IMR-90 (cell line): Measurements from ENCODE around the gene LRRC8B. TPM values are rescaled to one million over a fixed set of nuclear protein-coding genes. Genes with fewer than 3 reads are reported as not detected.

Source experiments
- ATAC-seq: fragments of 200-7000 bp; cut with Tn5 transposase; 2 replicates; pipeline ENCODE4 v1.9.1; 2020; ENCODE audit warnings: low read depth, mild to moderate bottlenecking, moderate library complexity
- BruUV-seq: library from RNA; stranded (reverse); fragments of 400-500 nt; replicated peaks from 2 replicates; lab custom pipeline; 2021; lab: Mats Ljungman, UMichigan
- CTCF ChIA-PET: fragments of 300-600 bp; formaldehyde crosslinking; extraction: SDS; loops from one replicate; lab custom pipeline; 2021; ENCODE audit warnings: antibody characterized with exemption; lab: Yijun Ruan, JAX
- POLR2A ChIA-PET: fragments of 300-600 bp; sonication (Branson Sonifier 250); formaldehyde crosslinking; loops from one replicate; lab custom pipeline; 2022; ENCODE audit warnings: antibody characterized with exemption; ENCODE audit not compliant: unreplicated experiment; lab: Charles Lee
- DNase-seq: peaks from one replicate; pipeline ENCODE4 v3.0.0; 2013
- H2AFZ ChIP-seq: replicated peaks from 2 replicates; pipeline ENCODE3; 2013; ENCODE audit warnings: low read length, mild to moderate bottlenecking; ENCODE audit not compliant: poor library complexity
- H2AK5ac ChIP-seq: 2 replicates; pipeline ENCODE4 v1.6.1; 2013; ENCODE audit warnings: low read depth, low read length, inconsistent platforms
- H2AK9ac ChIP-seq: replicated peaks from 2 replicates; pipeline ENCODE3; 2013; ENCODE audit warnings: mild to moderate bottlenecking, low read depth, low read length, moderate library complexity; ENCODE audit not compliant: poor library complexity
- H2BK120ac ChIP-seq: 2 replicates; pipeline ENCODE4 v1.6.1; 2013; ENCODE audit warnings: low read depth, low read length, inconsistent platforms
- H2BK15ac ChIP-seq: 3 replicates; pipeline ENCODE4 v1.6.1; 2013; ENCODE audit warnings: low read depth, low read length, inconsistent platforms
- H2BK20ac ChIP-seq: 2 replicates; pipeline ENCODE4 v1.6.1; 2013; ENCODE audit warnings: low read depth, mild to moderate bottlenecking, inconsistent platforms, low read length, moderate library complexity
- H2BK5ac ChIP-seq: 2 replicates; pipeline ENCODE4 v1.6.1; 2013; ENCODE audit warnings: mild to moderate bottlenecking, low read depth, low read length, inconsistent platforms; ENCODE audit not compliant: poor library complexity, severe bottlenecking
- H3K14ac ChIP-seq: replicated peaks from 2 replicates; pipeline ENCODE4 v1.6.1; 2013; ENCODE audit warnings: low read depth, low read length, inconsistent platforms
- H3K18ac ChIP-seq: 2 replicates; pipeline ENCODE4 v1.6.1; 2013; ENCODE audit warnings: low read depth, low read length, control low read depth
- H3K23ac ChIP-seq: 2 replicates; pipeline ENCODE4 v1.6.1; 2013; ENCODE audit warnings: low read depth, low read length, inconsistent platforms
- H3K27ac ChIP-seq: 2 replicates; pipeline ENCODE4 v1.5.1; 2013; ENCODE audit warnings: mild to moderate bottlenecking, control low read depth, low read length; ENCODE audit not compliant: insufficient read depth
- H3K27me3 ChIP-seq: 2 replicates; pipeline ENCODE4 v1.6.1; 2013; ENCODE audit warnings: low read length; ENCODE audit not compliant: control insufficient read depth, insufficient read depth
- H3K36me3 ChIP-seq: 2 replicates; pipeline ENCODE4 v1.6.1; 2013; ENCODE audit warnings: low read length, mixed read lengths; ENCODE audit not compliant: control insufficient read depth, insufficient read depth
- H3K4ac ChIP-seq: 2 replicates; pipeline ENCODE4 v1.6.1; 2013; ENCODE audit warnings: low read depth, low read length, inconsistent platforms
- H3K4me1 ChIP-seq: 2 replicates; pipeline ENCODE4 v1.6.1; 2013; ENCODE audit warnings: low read length, mixed read lengths; ENCODE audit not compliant: control insufficient read depth, insufficient read depth
- H3K4me2 ChIP-seq: 2 replicates; pipeline ENCODE4 v1.6.1; 2013; ENCODE audit warnings: low read depth, mild to moderate bottlenecking, control low read depth, low read length, moderate library complexity
- H3K4me3 ChIP-seq: 2 replicates; pipeline ENCODE4 v1.5.1; 2013; ENCODE audit warnings: low read depth, mild to moderate bottlenecking, control low read depth, low read length, moderate library complexity; ENCODE audit not compliant: insufficient read depth
- H3K56ac ChIP-seq: 2 replicates; pipeline ENCODE4 v1.6.1; 2013; ENCODE audit warnings: low read length, inconsistent platforms; ENCODE audit not compliant: insufficient read depth; ENCODE audit errors: extremely low read depth
- H3K79me1 ChIP-seq, 2 experiments: 2 replicates each; pipeline ENCODE4 v1.6.1; 2013; ENCODE audit warnings: low read length in 2 of 2, inconsistent platforms in 1 of 2, low read depth in 1 of 2
- H3K9ac ChIP-seq: 2 replicates; pipeline ENCODE4 v1.6.1; 2013; ENCODE audit warnings: low read depth, low read length, control low read depth
- H3K9me1 ChIP-seq: 2 replicates; pipeline ENCODE4 v1.6.1; 2013; ENCODE audit warnings: low read length, inconsistent platforms; ENCODE audit not compliant: insufficient read depth
- H3K9me3 ChIP-seq: 2 replicates; pipeline ENCODE4 v1.6.1; 2013; ENCODE audit warnings: low read length; ENCODE audit not compliant: control insufficient read depth, insufficient read depth
- H4K20me1 ChIP-seq: 2 replicates; pipeline ENCODE4 v1.6.1; 2013; ENCODE audit warnings: low read length, inconsistent platforms; ENCODE audit not compliant: insufficient read depth
- H4K5ac ChIP-seq: 2 replicates; pipeline ENCODE4 v1.6.1; 2013; ENCODE audit warnings: mild to moderate bottlenecking, low read depth, low read length, control low read depth
- H4K8ac ChIP-seq, 2 experiments: 2 replicates each; pipeline ENCODE4 v1.6.1; 2013; ENCODE audit warnings: low read depth in 2 of 2, low read length in 2 of 2, control low read depth in 1 of 2, inconsistent platforms in 1 of 2
- H4K91ac ChIP-seq: 2 replicates; pipeline ENCODE4 v1.6.1; 2013; ENCODE audit warnings: low read depth, low read length, inconsistent platforms; ENCODE audit not compliant: insufficient read depth
- BHLHE40 ChIP-seq: fragments of 150-350 bp; IDR thresholded peaks from 2 replicates; pipeline ENCODE4 v1.6.1; 2016; ENCODE audit warnings: mild to moderate bottlenecking, low read depth, low read length
- FOS ChIP-seq: fragments of 150-350 bp; IDR thresholded peaks from 2 replicates; pipeline ENCODE4 v1.6.1; 2016; ENCODE audit warnings: low read depth, low read length
- MXI1 ChIP-seq: IDR thresholded peaks from 2 replicates; pipeline ENCODE4 v1.6.1; 2012; ENCODE audit warnings: low read depth, mild to moderate bottlenecking, low read length, moderate library complexity, borderline replicate concordance
- NFE2L2 ChIP-seq: fragments of 150-350 bp; IDR thresholded peaks from 2 replicates; pipeline ENCODE4 v1.6.1; 2016; ENCODE audit warnings: low read depth, mild to moderate bottlenecking, low read length
- POLR2A ChIP-seq: IDR thresholded peaks from 2 replicates; pipeline ENCODE4 v1.6.1; 2012; ENCODE audit warnings: mild to moderate bottlenecking, low read depth, low read length
- RAD21 ChIP-seq: IDR thresholded peaks from 2 replicates; pipeline ENCODE4 v1.6.1; 2012; ENCODE audit warnings: low read length, improper control_type of control experiment
- RFX5 ChIP-seq: IDR thresholded peaks from 2 replicates; pipeline ENCODE4 v1.8.0; 2012; ENCODE audit warnings: low read depth, mild to moderate bottlenecking, low read length, moderate library complexity
- SMC3 ChIP-seq: fragments of 150-350 bp; IDR thresholded peaks from 2 replicates; pipeline ENCODE4 v1.6.1; 2016; ENCODE audit warnings: low read depth, mild to moderate bottlenecking, antibody characterized with exemption, low read length, moderate library complexity
- WGBS, 2 experiments: methylation state at CpG; one replicate each; pipeline versions ENCODE4 v1.1.5 to v1.1.7; 2013; ENCODE audit warnings: missing lambda C conversion rate in 2 of 2; ENCODE audit not compliant: insufficient read length in 1 of 2; ENCODE audit errors: extremely low coverage in 2 of 2; 5-methylcytosine and 5-hydroxymethylcytosine counted together
- dilution Hi-C: fragments of 300-500 bp; cut with HindIII; formaldehyde crosslinking; loops from one replicate; pipeline ENCODE4 v1.14.3; 2018; ENCODE audit warnings: low sequenced_read_pairs; ENCODE audit not compliant: unreplicated experiment
- in situ Hi-C: fragments of 300-500 bp; cut with MboI; formaldehyde crosslinking; loops from 3 replicates; pipeline ENCODE4 v1.14.3; 2019; ENCODE audit warnings: low sequenced_read_pairs, inconsistent platforms, mixed read lengths
- intact Hi-C: fragments of 100-400 bp; cut with micrococcal nuclease; formaldehyde crosslinking; loops from 2 replicates; pipeline ENCODE4 v1.10.0; 2022
- polyA plus RNA-seq, 3 experiments: library from polyadenylated mRNA; depleted of rRNA; stranded (reverse); fragments of >200 nt; gene quantifications; 2 replicates each; pipeline ENCODE4 v1.2.3, GENCODE V29; 2012; ENCODE audit warnings: low replicate concordance in 1 of 3
- total RNA-seq: library from RNA; depleted of rRNA; stranded (reverse); fragments of >200 nt; gene quantifications from 2 replicates; pipeline ENCODE4 v1.2.3, GENCODE V29; 2012
- TF ChIP-seq, protein P1 (sequence below): fragments of 150-350 bp; IDR thresholded peaks from 2 replicates; pipeline ENCODE4 v1.6.1; 2017; ENCODE audit warnings: mild to moderate bottlenecking, antibody characterized with exemption, low read length, low read depth
- TF ChIP-seq, protein P2 (sequence below): fragments of 150-350 bp; IDR thresholded peaks from 2 replicates; pipeline ENCODE4 v1.6.1; 2016; ENCODE audit warnings: low read depth, mild to moderate bottlenecking, low read length, moderate library complexity, borderline replicate concordance

Gene LRRC8B
- total and polyA plus RNA-seq, 2 of the 4 experiments (the other 2 are of a cell fraction): 0.74 to 1.8 TPM

DNA sequence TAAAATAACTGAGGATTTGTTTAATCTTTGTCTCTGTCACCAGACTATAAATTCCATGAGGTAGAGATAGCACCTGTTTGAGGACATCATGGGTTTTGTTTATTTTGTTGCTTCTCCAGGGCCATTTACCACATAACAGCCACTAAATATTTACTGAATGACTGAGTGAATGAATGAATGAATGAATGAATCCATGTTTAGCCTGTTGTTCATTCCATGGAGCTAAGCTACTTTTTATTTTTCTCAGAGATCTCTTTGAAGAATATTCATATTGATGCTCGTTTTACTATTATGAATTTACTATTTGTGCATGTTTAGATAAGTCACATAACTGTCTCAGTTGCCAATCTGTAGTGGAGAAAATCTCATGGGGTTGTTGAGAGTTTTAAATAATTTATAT is 17.7 kb downstream of the LRRC8B start:
- H3K4me3 ChIP-seq: no peak overlapping the region
- H3K9me1 ChIP-seq: no peaks in the 10 kb centered on the region
- H2BK120ac ChIP-seq: no peak overlapping the region
- no peak overlapping the region for H2AK9ac ChIP-seq
- no TSS peak for BruUV-seq
- H3K27me3 ChIP-seq: no peaks in the 10 kb centered on the region
- no peak overlapping the region for H2AK5ac ChIP-seq
- H4K8ac ChIP-seq: no peak overlapping the region
- H2BK5ac ChIP-seq: no peak overlapping the region
- ChIA-PET CTCF (no interaction called here), POLR2A (no interaction called here)
- no peak overlapping the region for H3K4me2 ChIP-seq
- H4K91ac ChIP-seq: no peak overlapping the region
- H2BK20ac ChIP-seq: no peak overlapping the region
- no peaks in the 10 kb centered on the region for H3K4me1 ChIP-seq
- no peak overlapping the region for H4K5ac ChIP-seq
- WGBS, 2 experiments: no CpG with 5 or more reads among the region's 1 CpG
- no peak overlapping the region for H3K56ac ChIP-seq
- no peaks in the 10 kb centered on the region for H3K79me1 ChIP-seq
- H3K27ac ChIP-seq: no peak overlapping the region
- H3K9me3 ChIP-seq: no peaks in the 10 kb centered on the region
- DNase-seq: no peak
- TF ChIP-seq FOS (no peak), MXI1 (no peak), SMC3 (no peak), NFE2L2 (no peak), RFX5 (no peak), RAD21 (no peak), BHLHE40 (no peak), POLR2A (no peak)
- TF ChIP-seq, protein P1, sequence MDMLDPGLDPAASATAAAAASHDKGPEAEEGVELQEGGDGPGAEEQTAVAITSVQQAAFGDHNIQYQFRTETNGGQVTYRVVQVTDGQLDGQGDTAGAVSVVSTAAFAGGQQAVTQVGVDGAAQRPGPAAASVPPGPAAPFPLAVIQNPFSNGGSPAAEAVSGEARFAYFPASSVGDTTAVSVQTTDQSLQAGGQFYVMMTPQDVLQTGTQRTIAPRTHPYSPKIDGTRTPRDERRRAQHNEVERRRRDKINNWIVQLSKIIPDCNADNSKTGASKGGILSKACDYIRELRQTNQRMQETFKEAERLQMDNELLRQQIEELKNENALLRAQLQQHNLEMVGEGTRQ: no peak
- TF ChIP-seq, protein P2, sequence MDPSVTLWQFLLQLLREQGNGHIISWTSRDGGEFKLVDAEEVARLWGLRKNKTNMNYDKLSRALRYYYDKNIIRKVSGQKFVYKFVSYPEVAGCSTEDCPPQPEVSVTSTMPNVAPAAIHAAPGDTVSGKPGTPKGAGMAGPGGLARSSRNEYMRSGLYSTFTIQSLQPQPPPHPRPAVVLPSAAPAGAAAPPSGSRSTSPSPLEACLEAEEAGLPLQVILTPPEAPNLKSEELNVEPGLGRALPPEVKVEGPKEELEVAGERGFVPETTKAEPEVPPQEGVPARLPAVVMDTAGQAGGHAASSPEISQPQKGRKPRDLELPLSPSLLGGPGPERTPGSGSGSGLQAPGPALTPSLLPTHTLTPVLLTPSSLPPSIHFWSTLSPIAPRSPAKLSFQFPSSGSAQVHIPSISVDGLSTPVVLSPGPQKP: no peak
- no peak for ATAC-seq
- dilution Hi-C loops (no loop called here), in situ Hi-C loops (no loop called here), intact Hi-C loops (no loop called here)
- H3K4ac ChIP-seq: no peak overlapping the region
- H3K14ac ChIP-seq: no peak overlapping the region
- H2AFZ ChIP-seq: no peak overlapping the region
- H2BK15ac ChIP-seq: no peak overlapping the region
- H3K9ac ChIP-seq: no peak overlapping the region
- no peak overlapping the region for H3K23ac ChIP-seq
- H3K36me3 ChIP-seq: no peaks in the 10 kb centered on the region
- no peak overlapping the region for H3K18ac ChIP-seq
- H4K20me1 ChIP-seq: no peaks in the 10 kb centered on the region
